Inflammatory macrophage treated with lipopolysaccharide for 1 hour (primary cell): ENCODE results near the gene NCMAP.
"Not testable (repeated sequence)": the region's sequence is repeated elsewhere in the genome, so short reads cannot be mapped to it uniquely, and the experiment has no call there.

Experiments
- DNase-seq, 2 donors: peaks; one replicate each; pipeline ENCODE4 v3.0.0-alpha.2; 2020 to 2022

The NCMAP gene

DNA sequence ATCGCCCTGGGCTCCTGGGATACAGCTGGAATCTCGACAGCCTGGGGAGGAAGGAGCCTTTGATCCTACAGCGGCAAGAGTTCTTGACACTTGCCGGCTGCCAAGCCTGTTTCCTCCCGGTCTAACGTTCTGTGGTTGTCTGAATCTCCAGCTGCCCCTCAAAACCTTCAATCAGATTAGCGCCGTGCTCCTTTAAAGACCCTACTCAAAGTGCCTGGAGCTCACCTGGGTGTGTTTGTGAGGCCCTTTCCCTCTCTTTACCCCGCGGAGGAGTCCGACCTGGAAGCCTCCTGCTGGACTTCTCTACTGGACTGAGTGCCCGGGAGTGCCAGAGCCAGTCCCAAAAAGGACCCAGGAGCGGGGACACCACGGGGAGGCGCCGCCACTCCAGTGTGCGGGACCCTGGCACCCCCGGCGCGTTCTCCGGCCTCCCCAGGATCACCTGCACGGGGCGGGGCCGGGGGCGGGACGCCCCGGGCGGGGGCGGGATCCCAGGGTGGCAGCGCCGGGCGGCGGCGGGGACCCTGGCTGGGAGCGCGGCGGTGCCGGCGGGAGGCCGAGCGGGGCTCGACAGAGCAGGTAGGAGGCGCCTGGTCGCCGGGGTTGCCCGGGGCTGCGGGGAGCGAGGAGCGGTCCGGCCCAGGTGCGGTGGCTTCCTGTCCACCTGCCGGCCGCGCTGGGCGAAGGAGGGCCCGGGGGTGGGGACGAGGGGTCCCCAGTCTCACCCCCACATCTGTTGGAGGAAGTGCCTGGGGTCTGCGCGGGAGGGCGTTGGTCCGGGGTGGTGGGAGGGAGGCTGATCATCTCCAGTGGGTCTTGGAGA lies at the start of gene NCMAP:
Gene NCMAP (plus strand): TSS at position 497 of the 823 bp plus-strand sequence. CDS start 39,344 bp downstream, outside the sequence.
- no peak for DNase-seq

DNA sequence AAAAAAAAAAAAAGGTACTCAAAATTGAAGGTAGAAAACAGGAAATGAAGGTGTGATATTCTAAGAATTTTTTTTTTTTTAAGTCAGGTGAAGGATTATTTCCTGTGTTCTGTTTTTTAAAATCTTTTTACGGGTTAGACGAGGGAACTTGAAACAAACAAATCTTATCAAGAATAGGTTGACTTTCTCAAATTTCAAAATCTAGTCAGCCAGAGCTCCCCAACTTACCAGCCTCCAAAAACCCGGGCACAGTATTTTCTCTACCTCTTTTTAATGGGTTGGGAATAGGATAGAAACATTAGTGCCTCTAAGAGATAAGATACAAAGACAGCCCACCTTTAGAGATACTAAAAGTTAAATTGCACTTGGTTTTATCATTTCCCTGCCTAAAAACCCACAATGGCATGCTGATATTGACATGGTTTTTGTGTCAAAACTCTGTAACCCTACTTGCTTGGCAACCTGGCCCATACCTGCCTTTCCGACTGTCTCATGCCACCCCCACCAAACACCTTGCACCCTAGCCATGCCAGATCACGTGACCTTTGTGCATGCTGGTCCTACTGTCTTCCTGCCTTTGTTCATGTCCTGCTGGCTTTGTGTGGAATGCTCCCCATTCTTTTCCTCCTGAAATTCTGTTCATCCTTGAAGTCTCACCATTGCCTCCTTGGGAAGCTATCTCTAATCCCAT lies 49.1 kb upstream of the NCMAP start:
- DNase-seq, result no peak

GRCh38 chr1:24507405-24507804 lies 48.5 kb upstream of the NCMAP start:
- no peak for DNase-seq

DNA sequence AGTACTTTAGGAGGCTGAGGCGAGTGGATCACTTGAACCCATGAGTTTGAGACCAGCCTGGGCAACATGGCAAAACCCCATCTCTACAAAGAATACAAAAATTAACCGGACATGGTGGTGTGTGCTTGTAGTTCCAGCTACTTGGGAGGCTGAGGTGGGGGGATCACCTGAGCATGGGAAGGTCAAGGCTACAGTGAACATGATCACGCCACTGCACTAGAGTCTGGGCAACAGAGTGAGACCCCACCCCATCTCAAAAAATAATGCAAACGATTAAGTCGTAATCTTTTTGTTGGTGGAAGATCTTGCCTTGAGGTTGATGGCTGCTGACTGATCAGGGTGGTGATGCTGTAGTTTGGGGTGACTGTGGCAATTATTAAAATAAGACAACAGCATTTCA lies 47.0 kb upstream of the NCMAP start:
- no peak for DNase-seq

GRCh38 chr1:24513706-24514105 lies 42.2 kb upstream of the NCMAP start:
- no peak for DNase-seq

- DNase-seq, result no peak
Observed at GRCh38 chr1:24514946-24515345, 40.9 kb upstream of the NCMAP start.

DNA sequence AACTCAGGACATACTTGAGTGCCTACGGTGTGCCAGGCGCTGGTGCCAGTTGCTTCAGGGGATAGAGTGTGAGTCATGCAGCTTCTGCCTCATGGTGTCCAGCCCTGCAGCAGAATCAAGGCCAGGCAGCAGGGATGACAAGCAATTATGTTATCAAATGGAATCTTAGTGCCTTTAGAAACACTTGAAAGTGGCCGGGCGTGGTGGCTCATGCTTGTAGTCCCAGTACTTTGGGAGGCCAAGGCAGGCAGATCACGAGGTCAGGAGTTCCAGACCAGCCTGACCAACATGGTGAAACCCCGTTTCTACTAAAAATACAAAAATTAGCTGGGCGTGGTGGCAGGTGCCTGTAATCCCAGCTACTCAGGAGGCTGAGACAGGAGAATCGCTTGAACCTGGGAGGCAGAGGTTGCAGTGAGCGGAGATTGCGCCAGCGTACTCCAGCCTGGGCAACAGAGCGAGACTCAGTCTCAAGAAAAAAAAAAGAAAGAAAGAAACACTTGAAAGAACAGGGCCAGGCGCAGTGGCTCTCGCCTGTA lies 40.1 kb upstream of the NCMAP start:
- not testable (repeated sequence) for DNase-seq

GRCh38 chr1:24516506-24516905 lies 39.4 kb upstream of the NCMAP start:
- no peak for DNase-seq

GRCh38 chr1:24517898-24518297 lies 38.0 kb upstream of the NCMAP start:
- DNase-seq, result no peak

- DNase-seq, result not testable (repeated sequence)
Observed at GRCh38 chr1:24520282-24520681, 35.6 kb upstream of the NCMAP start.

- no peak for DNase-seq
Observed at GRCh38 chr1:24525606-24526005, 30.3 kb upstream of the NCMAP start.

DNA sequence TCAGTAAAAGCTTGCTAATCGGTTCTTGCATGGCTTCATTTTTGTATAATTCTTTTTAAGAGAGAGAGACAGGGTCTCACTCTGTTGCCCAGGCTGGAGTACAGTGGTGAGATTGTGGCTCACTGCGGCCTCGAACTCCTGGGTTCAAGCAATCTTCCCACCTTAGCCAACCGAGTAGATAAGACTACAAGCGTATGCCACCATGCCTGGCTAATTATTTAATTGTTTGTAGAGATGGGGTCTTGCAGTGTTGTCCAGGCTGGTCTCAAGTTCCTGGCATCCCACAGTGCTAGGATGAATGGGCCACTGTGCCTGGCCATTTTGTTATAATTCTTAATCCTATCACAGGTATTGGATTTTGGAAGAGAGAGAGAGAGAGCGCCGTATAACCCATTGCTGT lies 29.8 kb upstream of the NCMAP start:
- DNase-seq, result no peak

- peak in 1 of 2 donors; percentile 65 for DNase-seq
Observed at GRCh38 chr1:24526940-24527542, 28.8 kb upstream of the NCMAP start.

GRCh38 chr1:24528744-24529143 lies 27.1 kb upstream of the NCMAP start:
- DNase-seq, result no peak

DNA sequence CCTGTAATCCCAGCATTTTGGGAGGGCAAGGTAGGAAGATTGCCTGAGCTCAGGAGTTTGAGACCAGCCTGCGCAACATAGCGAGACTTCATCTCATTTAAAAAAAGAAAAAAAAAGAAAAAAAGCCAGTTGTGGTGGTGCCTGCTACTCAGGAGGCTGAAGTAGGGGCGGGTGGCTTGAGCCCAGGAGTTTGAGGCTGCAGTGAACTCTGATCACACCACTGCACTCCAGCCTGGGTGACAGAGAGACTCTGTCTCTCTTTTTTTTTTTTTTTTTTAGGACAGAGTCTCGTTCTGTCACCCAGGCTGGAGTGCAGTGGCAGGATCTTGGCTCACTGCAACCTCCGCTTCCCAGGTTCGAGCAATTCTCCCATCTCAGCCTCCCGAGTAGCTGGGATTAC lies 26.6 kb upstream of the NCMAP start:
- DNase-seq, result not testable (repeated sequence)

DNA sequence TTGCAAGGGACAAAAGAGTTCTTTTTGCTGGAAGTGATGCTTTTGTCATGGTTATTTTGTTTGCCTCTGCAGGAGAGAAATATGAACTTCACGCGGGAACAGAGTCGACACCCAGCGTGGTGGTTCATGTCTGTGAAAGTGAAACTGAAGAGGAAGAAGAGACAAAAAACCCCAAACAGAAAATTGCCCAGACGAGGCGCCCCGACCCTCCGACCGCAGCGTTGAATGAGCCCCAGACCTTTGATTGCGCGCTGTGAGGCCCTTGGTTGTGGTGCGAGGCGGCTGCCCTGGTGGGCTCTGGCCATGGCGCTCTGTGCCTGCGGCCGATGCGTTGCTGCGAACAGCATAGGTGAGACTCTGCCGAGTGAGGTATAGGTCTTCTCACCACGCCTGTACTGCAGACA lies 20.9 kb upstream of the NCMAP start:
- no peak for DNase-seq

- no peak for DNase-seq
Observed at GRCh38 chr1:24535778-24536177, 20.1 kb upstream of the NCMAP start.

- DNase-seq, result no peak
Observed at GRCh38 chr1:24536391-24536840, 19.5 kb upstream of the NCMAP start.

DNA sequence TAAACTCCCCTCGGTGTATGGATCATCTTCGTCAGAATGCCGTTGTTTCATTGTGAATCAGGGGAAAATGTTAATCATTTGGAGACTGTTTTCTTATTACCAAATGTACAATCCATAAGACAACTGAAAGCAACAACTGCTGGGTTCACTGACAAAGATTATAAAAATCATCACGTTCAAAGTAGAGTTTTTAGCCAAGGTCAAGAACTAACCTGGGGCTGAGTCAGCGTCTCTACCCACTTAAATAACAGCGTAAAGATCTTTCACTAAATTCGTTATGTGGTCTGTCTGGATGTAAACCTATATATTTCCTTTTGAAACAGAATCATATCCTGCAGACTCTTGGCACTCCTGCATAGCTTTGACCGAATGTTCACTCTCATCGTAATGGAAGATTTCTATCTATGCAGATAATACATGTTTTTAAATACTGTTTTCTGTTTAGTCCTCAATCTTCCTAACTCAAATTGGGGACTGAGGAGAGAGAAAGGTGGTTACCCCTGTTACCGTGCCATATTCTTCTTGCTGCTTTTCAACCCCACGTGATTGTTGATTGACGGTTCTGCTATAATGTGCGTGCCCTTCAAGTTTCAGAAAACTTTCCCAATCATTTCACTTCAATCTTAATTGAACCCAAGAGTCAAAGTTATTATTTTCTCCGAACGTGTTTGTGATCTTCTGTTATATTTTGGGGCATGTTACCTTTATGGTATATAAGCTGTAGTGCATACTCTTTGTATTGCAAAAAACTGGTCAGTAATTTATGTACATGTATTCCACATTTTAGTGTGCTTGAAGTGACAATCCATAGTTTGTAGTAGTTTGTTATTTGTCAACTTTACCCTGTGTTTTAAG lies 15.6 kb upstream of the NCMAP start:
- DNase-seq, result no peak

- peak; percentile 45 to 59 for DNase-seq
Observed at GRCh38 chr1:24540906-24541710, 14.8 kb upstream of the NCMAP start.

- DNase-seq, result peak in 1 of 2 donors; percentile 54
Observed at GRCh38 chr1:24541711-24542346, 14.1 kb upstream of the NCMAP start.
